Activated CD8-positive, alpha-beta memory T cell treated with anti-CD3 and anti-CD28 coated beads, Interleukin-2, amount 50 U/mL, for 1 hour (primary cell): ENCODE measurements around the gene ZNF528.

Source experiments
- DNase-seq: peaks from one replicate; pipeline ENCODE4 v3.0.0-alpha.2; 2020; ENCODE audit errors: extremely low read depth

Gene ZNF528

DNA sequence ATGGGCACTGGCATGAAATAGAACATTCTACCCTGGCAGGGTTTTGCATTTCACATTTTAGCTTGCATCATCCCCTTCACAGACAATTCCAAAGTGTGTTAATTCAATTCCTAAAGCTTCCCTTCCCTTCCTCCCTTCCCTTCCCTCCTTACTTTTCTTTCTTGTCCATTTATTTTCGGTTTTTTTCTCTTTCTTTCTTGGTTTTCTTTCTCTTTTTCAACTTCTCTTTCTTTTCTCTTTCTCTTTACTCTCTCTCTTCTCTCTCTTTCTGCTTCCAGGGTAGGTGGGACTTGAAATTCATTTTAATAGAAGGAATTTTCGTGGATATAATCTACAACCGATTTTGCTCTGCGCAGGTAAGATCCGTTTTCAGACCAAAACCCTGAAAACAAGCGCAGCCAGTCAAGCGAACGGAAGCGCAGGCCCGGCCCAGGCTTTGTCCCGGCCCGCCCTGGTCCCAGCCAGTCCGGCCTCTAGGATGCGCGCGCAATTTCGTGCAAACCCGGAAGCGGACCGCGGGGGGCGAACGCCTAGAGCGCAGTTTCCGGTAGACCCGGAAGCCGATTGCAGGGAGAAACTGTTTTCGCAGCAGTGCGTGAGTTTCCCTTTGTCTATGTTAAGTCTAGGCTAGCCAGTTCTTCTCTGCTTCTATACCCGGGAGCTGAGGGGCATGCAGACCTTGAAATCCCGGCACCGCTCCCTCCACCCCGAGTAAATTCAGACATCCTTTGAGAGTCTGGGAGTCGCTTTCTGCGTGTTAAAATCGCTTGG lies at the start of gene ZNF528:
Gene ZNF528, plus strand, starts transcription at position 540 of the 771 bp plus-strand sequence. CDS start 4,165 bp downstream, outside the sequence.
- peak; percentile 90 for DNase-seq

DNA sequence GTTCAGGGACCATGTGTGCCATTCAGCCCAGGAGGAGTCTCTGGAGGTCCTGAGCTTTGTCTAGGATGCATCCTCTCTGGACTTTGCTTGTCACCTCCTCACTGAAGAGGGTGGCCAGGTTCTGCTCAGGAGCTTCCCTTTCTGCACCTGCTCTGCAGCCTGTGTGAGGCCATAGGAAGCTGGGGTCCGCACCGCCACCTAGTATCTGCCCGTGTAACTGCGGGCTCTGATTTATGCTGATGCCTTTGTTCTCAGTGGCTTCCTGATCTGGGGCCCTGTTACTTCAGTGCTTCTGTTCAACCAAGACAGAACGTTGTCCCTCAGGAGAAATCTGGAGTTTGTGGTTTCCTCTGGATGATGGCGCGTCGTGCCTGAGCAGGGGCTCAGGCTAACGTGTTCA lies 46.1 kb upstream of the ZNF528 start:
- DNase-seq, result no peak

DNA sequence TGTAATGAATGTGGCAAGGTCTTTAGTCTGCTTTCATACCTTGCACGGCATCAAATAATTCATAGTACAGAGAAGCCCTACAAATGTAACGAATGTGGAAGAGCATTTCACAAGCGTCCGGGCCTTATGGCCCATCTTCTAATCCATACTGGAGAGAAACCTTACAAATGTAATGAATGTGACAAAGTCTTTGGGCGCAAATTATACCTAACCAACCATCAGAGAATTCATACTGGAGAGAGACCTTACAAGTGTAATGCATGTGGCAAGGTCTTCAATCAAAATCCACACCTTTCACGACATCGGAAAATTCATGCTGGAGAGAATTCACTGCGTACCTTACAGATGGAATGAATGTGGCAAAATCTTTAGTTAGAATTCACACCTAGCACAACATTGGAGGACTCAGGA lies 31.2 kb upstream of the ZNF528 start:
- DNase-seq, result no peak

DNA sequence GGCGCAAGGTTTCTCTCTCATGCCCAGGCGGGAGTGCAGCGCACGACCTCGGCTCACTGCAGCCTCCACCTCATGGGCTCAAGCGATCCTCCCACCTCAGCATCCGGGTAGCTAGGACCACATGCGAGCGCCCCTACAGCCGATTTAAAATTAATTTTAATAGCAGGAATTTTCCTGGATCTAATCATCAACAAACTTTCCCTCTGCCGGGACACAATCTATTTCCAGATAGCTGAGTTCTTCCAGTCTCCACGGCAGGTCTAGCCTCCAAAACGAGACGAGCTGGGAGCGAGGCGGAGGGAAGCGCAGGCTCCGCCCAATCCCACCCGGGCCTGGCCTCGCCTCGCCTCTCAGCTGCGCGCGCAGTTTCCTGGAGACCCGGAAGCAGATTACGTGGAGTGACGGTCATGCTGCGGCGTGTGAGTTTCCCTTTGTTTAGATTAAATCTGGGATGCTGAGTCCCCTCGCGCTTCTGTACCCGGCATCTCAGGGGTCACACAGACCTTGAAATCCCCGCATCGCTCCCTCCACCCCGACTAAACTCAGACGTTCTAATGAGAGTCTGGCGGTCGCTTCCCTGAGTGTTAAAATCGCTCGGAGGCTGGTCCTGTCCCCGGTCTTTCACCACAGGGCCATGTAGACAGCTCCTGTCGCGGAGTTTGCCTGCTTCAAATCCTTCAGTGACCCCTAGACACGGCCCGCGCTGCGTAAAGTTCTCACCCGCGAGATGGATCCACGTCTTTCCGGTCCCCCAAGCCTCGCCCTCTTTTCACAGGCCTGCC lies 27.9 kb upstream of the ZNF528 start, which contains the start of gene ZNF880:
Gene ZNF880, plus strand, starts transcription at position 365 of the 782 bp plus-strand sequence. Its CDS starts 43 bp downstream, at position 408.
- DNase-seq, result peak; percentile 61

DNA sequence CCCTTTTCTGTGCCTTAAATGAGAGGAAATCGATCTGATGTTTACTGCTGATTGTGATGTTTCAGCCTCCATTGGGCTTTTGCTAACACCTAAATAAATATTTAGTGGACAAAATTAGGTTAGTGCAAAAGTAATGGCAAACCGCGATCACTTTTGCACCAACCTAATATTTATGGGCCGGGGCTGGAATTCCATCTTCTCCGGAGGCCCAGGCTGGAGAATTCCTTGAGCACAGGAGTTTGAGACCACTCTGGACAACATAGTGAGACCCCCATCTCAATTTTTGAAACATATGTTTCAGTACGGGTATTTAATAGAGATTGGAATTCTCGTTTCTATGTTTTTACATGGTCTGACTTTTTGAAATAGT lies 27.3 kb upstream of the ZNF528 start:
- no peak for DNase-seq

DNA sequence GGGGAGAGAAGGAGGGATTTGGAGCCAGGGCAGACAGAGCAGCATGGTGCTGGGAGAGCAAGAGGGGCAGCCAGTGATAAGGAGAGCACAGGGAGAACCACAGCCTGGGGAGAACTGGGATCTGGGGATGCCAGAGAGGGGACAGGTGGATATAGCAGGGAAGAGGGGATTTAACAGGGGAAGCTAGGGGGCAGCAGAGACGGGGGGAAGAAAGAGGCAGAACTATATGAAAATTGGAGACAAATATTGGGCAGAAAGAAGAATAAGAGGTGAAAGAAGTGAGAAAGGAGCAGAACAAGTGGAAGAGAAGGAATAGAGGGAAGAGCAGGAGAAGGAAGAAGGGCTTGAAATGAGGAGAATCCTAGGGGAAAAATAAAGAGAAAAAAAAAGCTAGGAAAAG lies 6.5 kb upstream of the ZNF528 start:
- DNase-seq, result no peak

DNA sequence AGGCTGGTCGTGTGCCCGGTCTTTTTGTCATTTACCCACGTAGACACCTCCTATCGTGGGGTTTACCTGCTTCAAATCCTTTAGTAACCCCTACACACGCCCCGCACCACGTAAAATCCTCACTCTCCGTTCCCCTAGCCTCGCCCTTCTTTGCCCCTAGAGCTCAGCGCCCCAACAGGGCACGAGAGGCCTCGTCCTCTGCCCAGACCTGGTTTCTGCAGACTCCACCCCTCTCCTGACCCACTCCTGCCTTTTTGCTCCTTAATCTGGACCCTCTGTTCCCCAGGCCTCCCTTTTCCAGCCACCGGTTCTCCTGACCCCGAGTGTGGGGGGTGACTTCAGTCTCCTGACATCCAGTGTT lies 412 bp downstream of the ZNF528 start:
- no peak for DNase-seq

DNA sequence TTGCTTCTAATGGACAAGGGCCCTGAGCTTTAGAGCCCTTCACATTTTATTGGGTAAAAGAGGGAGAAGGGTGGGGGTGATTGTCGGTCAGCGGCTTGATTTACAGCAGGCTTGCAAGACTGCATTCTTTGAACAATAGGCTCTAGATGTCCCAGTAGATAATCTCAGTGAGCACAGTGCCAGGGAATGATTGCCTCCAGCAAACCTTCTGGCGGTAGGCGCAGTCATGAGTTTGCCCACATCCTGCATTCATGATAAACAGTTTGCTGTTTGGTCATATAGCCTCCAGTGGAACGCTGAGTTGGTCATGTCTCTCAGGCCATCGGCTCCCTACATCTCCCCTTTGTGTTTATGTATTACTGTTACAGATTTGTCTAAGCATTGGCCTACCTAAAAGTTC lies 12.6 kb downstream of the ZNF528 start:
- DNase-seq, result no peak

DNA sequence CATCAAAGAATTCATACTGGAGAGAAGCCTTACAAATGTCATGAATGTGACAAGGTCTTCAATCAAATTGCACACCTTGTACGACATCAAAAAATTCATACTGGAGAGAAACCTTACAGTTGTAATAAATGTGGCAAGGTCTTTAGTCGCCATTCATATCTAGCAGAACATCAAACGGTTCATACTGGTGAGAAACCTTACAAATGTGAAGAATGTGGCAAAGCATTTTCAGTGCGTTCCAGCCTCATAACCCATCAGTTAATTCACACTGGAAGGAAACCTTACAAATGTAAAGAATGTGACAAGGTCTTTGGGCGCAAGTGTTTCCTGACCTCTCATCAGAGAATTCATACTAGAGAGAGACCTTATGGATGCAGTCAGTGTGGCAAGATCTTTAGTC lies 18.1 kb downstream of the ZNF528 start:
- DNase-seq, result no peak

DNA sequence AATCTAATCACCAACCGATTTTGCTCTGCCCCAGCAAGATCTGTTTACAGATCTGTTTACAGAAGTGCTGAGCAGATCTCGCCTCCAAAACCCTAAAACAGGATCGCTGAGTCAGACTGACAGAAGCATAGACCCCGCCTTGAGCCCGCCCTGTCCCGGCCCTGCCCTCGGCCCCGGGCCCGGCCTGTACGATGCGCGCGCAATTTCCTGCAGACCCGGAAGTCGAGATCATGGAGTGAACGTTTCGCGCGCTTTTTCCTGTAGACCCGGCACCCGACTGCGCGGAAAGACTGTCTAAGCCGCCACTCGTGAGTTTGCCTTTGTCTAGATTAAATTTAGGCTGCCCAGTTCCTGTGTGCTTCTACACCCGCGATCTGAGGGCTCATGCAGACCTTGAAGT lies 31.3 kb downstream of the ZNF528 start, which contains the start of gene ZNF534:
Gene ZNF534, plus strand, starts transcription at position 212 of the 400 bp plus-strand sequence. CDS start 2,327 bp downstream, outside the sequence.
- no peak for DNase-seq

DNA sequence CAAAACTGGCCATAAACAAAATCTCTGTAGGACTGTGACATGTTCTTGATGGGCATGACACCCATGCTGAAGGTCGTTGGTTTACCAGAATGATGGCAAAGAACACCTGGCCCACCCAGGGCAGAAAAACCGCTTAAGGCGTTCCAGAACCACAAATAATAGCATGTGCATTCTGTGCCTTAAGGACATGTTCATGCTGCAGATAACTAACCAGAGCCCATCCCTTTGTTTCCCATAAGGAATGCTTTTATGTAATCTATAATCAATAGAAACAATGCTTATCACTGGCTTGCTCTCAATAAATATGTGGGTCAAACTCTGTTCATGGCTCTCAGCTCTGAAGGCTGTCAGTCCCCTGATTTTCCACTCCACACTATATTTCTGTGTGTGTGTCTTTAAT lies 44.5 kb downstream of the ZNF528 start:
- no peak for DNase-seq

DNA sequence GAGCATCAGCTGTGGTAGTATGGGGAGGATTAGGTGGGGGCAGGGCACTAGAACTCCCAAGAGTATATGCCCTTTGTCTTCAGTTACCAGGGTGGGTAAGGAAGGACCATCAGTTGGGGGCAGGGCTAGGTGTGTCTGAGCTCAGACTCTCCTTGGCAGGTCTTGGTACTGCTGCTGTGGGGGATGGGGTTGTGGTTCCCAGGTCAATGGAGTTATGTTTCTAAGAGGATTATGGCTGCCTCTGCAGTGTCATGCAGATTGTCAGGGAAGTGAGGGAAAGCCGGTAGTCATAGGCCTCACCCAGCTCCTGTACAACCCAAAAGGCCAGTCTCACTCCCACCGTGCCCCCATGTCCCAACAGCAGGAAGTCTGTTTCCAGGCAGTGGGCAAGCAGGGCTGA lies 46.9 kb downstream of the ZNF528 start:
- DNase-seq, result no peak

DNA sequence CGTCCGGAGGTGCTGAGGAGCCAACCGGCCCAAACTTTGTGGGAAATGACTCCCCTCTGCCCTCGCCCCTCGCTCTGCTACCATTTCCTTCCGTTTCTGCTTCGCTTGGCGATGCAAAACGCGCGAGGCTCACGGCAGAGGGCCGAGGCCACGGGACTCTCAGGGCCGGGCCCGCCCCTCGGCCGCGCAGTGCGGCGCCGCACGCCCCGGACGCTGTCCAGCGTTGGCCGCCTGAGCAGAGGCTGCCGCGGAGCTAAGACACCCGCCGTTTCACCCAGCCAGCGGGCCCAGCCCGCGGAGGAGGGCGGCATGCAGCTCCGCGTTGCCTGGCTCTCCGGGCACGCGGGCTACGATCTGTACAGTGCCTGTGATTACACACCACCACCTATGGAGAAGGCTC lies 53.6 kb downstream of the ZNF528 start:
- no peak for DNase-seq

DNA sequence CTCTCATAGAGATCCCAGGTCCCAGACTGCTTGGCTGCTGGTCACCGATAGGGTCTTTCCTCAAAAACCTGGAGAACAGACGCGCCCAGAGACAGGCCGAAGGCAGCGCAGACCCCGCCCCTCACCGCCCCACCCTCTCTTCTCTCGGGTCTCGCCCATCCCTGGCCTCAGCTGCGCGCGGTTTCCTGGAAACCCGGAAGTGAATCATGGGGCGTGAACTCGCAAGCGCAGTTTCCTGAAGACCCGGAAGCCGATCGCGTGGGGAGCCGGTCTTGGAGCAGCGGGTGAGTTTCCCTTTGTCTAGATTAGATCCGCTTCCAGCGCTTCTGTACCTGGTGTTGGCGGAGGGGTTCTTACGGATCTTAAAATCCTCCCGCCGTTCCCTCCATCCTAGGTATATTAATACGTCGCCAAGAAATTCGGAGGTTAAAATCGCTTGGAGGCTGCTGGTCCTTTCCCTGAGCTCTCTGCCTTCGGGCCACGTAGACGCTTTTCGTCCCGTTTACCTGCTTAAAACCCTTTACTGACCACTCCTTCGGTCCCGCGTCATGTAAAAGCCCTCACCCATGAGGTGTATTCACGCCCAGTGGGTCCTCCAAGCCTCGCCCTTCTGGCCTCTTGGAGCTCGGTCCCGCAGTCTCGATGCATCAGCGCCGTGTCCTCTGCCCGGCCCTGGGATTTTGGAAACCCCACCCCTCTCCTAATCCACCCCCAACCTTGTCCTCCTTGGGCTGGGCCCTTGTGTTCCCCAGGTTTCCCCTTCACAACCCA lies 55.9 kb downstream of the ZNF528 start, which contains the start of gene ZNF578:
Gene ZNF578, plus strand, starts transcription at position 230 of the 771 bp plus-strand sequence. CDS start 48,293 bp downstream, outside the sequence.
- DNase-seq, result peak; percentile 8

DNA sequence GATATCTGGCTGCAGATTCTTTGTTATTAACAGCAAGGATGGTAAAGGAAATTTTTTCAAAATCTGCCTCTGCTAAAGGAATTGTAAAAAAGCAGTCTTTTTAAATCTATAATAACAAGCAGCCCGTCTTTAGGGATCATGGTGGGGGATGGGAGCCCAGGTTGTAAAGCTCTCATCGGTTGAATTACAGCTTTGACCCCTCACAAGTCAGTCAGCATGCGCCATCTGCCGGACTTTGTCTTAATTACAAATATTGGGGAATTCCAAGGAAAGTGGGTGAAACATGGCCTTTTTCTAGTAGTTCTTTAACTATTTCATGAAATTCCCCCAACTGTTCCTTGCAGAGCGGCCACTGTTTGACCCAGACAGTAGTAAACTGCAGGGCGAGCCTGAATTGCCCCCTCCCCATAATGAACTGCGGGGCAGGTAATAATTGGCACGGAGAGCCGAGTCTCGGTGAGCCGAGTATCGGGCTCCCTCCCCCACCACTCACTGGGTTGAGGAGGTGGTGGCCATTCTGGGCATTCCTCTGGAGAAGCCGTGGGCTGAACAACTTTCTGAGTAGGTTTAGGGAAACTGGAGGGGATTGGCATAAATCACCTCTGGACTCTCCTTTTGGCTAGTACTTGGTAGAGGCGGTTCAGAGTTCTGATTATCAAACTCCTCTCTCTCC lies 67.3 kb downstream of the ZNF528 start:
- no peak for DNase-seq
